ENCODE results near the gene CLEC1B.
"Not testable (repeated sequence)": the region's sequence is repeated elsewhere in the genome, so short reads cannot be mapped to it uniquely, and the experiment has no call there.

The CLEC1B gene

DNA sequence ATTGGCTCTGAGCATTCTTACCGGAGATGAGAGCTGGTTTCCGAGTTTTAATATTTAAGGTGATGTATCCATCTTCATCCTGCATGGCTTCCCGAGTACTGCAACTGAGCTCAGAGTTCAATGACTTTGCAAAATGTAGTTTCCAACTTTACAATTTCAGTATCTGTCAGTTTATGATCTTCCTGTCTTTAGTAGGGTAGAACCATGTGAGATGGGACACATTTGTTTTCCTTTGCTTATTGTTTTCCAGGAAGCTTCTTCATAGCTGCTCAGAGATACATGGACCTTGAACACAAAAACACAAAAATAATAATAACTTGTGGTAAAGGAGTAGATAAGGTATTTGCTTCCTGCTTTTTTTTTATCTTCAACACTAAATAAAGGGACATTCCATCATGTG, at the start of gene CLEC1B:
TSS of gene CLEC1B (minus strand) at position 106 of the 400 bp plus-strand sequence. CDS start at position 85, 21 bp downstream.
- DNase-seq (ENCODE audit: low read depth): no peak

DNA sequence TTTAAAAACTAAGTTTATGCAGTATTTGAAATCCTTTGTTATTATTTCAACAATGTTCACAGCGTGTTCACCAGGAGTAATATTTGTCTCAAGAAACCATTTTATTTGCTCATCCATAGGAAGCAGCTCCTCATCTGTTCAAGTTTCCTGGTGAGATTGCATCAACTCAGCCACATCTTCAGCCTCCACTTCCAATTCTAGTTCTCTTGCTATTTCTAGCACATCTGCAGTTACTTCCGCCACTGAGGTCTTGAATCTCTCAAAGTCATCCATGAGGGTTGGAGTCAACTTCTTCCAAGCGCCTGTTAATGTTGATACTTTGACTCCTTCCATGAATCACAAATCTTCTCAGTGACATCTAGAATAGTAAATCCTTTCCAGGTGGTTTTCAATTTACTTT, 49.6 kb upstream of the CLEC1B start:
- DNase-seq (ENCODE audit: low read depth): no peak

DNA sequence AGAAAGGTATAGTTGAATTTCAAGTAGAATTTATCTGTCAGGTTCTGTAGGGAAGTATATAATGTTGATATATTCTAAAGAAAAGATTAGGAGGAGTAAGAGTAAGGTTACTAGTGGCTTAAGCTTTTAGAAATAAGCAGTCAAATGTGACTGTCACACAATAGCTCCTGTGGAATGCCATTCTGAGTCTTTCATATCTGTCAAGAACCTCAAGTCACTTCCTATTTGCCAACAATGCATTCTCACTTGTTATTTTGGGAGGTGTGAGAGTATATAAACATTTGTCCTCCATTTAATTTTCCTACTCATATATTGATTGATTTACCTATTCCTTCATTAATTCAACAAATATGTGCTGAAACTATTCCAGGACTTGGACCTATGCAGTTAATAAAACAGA, 43.2 kb upstream of the CLEC1B start:
- DNase-seq (ENCODE audit: low read depth): no peak

DNA sequence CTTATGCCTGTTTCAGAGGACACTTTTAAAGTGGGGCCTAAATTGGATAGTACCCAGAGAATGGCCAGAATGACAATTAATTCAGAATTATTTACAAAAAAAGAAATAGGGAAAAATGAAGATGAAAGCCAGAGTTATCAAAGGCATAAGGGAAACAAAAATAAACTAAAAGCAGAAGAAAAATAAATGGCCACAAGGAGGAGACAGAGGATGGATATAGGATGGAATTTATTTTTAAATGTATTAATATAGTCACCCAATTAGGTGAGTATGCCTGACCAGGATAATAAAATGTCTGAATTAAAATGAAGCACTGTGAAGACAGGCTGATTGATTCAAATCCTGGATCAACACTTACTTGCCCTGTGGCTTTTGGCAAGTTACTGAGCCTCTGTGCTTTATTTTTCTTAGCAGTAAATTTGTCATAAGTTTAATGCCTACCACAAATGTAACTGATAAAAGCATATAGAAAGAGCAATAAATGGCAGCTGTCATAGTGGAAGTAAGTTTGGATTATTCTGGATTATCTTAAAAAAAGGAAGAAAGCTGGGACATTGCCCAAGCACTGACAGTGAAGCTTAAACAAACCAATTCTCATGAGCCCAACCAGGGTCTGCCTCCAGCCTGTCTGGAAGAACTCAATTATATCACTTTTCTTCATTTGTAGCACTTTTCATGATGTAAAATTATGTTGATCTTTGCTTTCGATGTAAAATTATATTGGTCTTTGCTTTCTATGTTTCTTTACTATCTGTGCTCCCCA, 35.0 kb upstream of the CLEC1B start:
- no peak for DNase-seq (ENCODE audit: low read depth)

DNA sequence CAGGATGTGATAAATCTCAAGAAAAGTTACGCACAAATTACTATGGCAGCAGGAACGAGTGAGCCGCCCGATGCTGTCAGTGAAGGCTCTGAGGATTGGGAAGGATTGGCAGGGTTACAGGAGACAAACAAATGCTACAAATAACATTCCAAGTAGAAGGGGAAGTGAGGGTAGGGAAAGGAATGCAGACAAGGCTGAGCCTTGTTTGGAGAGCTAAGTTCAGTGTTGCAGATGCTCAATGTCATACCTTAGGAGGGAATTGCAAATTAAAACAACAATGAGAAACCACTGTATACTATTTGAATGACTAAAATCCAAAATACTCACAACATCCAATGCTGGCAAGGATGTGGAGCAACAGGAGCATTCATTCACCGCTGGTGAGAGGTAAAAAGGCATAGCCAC, 32.9 kb upstream of the CLEC1B start:
- DNase-seq (ENCODE audit: low read depth): no peak

DNA sequence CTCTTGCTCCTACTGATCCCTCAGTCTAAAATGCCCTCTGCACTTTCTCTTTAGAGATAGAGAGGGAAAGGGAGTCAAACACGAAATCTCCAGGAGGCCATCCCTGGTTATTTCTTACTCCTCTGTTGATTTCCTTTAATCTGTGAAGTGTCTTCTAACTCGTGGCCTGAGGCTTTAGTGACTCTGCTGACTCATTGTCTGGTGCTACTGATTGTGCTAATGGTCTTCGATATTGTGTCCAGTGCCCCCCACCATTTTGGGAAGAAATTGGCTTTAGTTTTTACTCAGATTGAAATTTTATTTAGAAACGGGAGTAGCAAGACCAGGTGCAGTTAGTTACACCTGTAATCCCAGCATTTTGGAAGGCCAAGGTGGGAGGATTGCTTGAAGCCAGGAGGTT, 32.4 kb upstream of the CLEC1B start:
- DNase-seq (ENCODE audit: low read depth): no peak

DNA sequence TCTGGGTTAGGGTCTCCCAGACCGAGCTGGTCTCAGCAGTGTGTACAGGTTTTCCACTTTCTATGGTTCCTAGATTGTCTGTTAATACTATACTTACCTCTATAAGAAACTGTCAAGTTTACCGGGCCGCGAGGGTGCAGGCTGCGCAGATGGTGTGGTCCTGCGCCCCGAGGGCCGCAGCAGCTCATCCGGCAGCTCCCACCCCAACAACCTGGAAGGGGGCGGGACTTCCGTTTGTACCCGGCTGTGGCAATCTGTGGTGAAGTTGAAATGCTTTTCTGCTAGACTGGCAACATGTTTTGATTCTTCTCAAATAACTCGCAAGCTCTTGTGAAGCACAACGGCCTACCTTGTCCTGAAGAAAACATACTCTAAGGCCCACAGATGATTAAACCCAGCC, 31.5 kb upstream of the CLEC1B start, which contains the start of gene CLEC9A:
TSS of gene CLEC9A (plus strand) at position 237 of the 400 bp plus-strand sequence. CDS start 22,006 bp downstream, outside the sequence.
- no peak for DNase-seq (ENCODE audit: low read depth)

DNA sequence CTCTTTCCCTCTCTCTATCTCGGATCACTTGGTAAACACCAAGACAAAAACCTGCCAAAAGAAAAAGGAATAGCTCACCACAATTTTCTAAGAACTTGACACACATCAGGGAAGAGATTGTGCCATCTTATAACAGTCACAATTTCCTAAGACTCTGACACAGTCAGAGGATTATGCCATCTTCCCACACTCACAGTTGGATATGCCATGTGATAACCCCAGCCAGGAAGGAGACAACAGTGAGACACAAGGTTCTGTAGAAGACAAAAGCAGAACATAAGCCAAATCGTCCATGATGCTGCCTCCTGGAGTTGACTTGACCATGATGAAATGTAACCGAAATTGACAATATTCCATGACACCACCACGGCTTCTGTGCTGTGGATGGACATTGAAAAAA, 28.8 kb upstream of the CLEC1B start:
- DNase-seq (ENCODE audit: low read depth): no peak

DNA sequence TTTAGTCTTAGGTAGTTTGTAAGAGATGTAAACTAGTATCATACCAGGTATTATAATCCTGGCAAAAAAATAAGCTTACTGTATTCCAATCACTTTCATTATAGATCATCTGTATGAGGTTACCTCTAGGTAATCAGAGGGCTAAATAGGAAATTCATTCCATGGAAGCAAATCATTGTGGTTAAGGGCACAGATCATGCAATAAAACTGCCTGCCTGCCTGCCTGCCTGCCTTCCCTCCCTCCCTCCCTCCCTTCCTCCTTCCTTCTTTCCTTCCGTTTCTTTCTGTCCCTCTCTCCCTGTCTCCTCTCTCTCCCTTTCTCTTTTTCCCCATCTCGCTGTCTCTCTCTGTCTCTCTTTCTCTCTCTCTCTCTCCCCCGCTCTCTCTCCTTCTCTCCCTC, 28.4 kb upstream of the CLEC1B start:
- no peak for DNase-seq (ENCODE audit: low read depth)

DNA sequence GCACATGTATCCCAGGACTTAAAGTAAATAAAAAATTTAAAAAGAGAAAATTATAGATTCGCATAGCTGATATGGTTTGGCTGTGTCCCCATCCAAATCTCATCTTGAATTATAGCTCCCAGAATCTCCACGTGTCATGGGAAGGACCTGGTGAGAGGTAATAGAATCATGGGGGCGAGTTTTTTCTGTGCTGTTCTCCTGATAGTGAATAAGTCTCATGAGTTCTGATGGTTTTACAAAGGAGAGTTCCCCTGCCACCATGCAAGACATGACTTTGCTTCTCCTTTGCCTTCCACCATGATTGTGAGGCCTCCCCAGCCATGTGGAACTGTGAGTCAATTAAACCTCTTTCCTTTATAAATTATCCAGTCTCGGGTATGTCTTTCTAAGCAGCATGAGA, 27.7 kb upstream of the CLEC1B start:
- DNase-seq (ENCODE audit: low read depth): not testable (repeated sequence)

DNA sequence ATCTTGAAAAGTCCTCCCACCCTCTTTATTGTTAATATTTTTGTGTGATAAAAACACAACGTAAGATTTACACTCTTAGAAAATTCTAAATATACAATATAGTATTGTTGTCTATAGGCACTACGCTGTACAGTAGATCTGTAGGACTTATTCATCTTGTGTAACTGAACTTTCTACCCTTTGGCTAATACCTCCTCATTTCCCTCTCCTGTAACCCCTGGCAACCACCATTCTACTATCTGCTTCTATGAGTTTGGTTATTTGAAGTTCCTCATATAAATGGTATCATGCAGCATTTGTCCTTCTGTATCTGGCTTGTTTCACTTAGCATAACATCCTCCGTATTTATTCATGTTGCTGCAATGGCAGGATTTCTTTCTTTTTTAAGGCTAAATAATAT, 26.3 kb upstream of the CLEC1B start:
- no peak for DNase-seq (ENCODE audit: low read depth)

DNA sequence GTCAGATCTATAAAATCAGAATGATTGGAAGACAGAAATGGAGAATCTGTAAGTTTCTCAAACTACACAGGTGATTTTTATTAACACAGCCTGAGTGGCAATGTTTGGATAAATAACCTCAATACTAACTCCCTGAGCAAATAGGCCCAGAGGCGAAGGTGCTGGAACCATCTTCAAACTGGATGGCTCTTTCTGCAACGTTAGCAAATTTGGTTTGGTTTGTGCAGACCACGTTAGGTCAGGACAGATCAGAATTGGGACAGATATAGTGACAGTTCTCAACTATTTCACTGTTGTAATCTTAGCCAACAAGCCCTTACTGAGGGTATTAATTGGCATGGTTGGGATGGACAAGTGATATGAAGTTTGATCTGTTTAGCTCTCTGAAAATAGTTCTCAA, 22.4 kb upstream of the CLEC1B start:
- DNase-seq (ENCODE audit: low read depth): no peak

DNA sequence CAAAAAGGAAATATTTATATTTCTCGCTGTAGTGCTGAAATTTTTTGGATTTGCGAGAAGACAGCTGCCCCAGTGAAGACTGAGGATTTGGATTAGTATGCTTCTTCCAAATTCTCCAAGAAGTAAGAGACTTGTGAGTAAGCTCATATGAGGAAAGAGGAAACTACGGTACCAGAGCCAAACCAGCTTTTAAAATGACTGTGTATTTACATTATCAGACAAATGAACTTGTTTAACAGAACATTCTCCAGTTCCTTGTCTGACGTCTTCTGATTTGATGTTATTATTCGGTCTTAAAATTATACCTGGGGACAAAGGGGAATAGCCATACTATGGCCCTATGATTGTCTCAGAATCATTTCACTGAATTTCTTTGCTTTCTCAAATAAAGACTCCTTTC, 19.5 kb upstream of the CLEC1B start:
- no peak for DNase-seq (ENCODE audit: low read depth)

DNA sequence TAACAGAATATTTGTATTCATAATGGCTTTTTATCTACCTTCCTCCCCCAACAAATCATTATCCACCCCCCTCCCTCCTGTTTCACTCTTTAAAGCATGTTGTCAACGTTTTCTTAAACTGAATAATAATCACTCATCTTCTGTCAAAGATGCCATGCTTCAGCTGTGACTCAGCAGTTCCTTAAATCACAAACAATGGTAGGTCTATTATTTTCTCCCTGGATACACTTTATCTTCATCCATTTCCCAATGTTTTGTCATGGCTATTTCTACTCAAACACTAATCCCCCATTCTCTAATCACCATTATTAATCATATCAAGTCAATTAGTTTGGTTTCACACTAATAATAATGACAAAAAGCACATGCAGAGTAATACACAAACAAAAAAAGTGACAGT, 18.0 kb upstream of the CLEC1B start:
- no peak for DNase-seq (ENCODE audit: low read depth)

DNA sequence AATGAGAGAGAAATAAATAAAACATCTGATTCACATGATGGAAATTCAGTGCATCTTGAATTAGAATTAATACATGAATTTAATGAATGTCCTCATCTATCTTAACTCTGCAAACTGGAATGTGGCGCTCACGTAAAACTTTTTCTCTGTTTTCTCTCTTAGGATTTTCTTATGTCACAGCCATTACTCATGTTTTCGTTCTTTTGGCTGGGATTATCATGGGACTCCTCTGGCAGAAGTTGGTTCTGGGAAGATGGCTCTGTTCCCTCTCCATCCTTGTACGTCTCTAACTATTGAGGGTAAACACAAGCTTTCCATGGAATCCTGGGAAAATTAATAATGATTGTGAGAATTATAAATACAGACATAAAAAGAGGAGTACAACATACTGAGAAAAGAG, 16.5 kb upstream of the CLEC1B start:
- DNase-seq (ENCODE audit: low read depth): no peak

DNA sequence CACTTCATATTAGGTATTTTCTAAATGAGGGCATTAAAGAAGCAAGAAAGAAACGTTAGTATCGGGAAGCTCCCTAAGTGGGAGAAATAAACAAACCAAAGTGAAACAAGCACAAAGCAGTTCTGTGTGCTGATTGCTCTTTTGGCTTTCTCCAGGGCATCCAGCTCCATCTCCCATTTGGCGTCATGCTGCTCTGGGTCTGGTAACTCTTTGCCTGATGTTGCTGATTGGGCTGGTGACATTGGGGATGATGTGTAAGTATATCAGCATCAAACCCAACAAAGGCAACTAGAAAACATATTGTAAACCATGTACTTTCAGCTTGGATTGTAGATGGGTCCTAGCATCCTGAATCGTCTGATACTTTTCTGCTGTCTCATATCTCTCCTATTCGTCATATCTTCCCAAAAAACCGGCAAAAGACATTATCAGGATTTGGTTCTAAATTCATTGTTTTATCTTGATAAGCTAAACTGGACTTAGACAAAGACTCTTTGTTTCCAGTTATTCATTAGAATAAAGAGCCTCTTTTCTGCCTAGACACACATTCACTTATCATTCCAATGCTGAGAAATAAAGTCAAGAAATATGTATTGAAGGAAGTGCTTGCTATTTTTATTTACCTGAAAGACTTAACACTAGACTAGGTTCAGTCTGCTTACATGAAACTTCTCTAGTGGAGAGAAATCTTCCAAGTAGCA, 13.9 kb upstream of the CLEC1B start:
- no peak for DNase-seq (ENCODE audit: low read depth)

DNA sequence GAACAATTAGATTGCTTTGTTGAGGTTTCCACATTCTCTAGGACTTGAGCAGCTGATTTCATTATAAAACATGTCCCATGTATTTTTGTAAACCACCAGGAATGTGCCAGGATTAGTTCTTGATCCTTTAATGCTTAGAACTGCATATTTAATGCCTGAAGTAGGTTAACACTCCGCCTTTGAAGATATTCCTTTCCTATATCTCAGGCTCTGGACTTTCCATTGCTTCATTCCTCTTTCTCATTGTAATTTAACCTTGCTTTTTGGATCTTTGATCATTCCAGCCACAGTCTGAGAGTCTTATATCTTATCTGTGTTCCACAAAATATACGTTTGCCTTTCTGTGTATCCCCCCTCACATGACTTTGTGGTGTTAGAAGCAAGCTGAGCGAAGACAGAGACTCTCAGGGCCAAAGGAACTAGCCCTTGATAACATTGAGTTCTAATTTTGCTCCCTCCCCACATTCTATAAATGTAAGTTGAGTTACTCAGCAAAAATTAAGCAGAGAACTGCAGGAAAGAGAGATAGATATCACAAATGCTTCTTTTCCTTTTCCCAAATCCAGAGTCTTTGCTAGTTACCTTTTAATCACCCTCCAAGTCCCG, 2.4 kb upstream of the CLEC1B start:
- DNase-seq (ENCODE audit: low read depth): no peak

DNA sequence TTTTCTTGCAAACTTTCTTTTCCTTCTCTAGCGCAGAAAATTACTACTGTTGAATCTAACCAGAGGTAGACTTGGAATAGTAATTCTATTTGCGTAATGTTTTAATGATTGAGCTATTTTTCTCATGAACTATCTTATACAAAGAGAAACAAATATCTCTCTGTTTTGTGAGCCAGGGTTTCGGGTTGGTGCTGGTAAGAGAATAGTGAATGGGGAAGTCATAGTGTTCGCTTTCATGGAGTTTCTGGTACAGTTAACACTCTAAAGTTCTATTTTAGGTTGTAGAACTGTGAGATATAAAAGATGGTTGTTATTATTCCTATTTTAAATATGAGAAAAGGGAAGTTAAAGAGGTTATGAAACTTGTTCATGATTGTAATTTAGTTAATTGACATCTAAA, 6.6 kb downstream of the CLEC1B start:
- no peak for DNase-seq (ENCODE audit: low read depth)

DNA sequence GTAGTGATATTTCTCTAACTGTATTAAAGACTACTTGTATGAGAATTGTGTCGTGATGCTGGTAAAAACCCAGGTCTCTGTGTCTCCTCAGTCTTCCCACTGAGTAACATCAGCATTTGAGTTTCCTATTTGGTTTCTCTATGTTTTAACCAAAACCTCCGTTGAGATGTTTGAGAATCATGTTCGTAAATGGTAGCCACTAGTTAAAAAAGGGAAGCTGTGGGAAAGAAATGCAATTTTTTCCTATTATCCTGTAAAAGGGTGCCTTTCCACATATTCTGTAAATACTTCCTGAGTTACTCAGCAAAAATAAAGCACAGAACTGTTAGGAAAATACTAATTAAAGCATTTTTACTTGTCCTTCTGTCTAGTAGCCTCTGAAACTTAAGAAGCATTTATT, 7.0 kb downstream of the CLEC1B start:
- no peak for DNase-seq (ENCODE audit: low read depth)

DNA sequence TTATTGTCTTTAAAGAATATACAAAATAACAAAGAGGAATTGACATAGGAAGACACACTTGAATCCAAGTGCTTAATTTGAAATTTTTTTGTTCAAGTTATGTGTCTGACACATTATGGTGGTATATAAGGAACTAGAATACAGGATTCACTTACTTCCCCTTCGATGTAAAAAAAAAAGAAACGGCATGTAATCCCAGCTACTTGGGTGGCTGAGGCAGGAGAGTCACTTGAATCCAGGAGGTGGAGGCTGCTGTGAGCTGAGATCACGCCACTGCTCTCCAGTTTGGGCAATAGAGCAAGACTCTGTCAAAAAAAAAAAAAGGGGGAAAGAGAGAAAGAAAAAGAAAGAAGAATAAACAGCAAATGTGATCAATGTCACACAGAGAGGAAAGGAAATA, 18.8 kb downstream of the CLEC1B start:
- DNase-seq (ENCODE audit: low read depth): no peak

DNA sequence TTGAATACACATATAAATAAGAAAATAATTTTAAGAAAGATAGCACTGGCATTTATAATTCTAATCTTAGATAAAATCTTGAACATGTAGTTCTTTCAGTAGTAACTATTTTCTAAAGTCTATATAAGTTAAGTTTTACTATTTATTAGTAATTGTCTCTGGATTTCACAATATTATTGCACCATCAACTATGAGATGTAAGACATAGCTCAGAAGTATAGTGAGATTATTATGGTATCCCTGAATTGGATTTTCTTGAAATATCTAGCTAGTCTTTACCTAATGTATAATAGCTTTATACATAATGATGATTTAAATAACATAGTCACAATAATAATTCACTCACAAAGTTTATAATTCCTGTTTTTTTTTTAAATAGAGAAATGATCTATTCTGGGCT, 21.0 kb downstream of the CLEC1B start:
- no peak for DNase-seq (ENCODE audit: low read depth)

DNA sequence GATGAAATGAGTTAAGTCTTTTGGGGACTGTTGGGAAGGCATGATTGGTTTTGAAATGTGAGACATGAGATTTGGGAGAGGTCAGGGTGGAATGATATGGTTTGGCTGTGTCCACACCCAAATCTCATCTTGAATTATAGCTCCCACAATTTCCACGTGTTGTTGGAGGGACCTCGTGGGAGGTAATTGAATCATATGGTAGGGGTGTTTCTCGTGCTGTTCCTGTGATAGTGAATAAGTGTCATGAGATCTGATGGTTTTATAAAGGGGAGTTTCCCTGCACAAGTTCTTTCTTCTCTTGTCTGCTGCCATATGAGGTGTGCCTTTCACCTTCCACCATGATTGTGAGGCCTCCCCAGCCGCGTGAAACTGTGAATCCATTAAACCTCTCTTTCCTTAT, 22.3 kb downstream of the CLEC1B start:
- DNase-seq (ENCODE audit: low read depth): not testable (repeated sequence)

DNA sequence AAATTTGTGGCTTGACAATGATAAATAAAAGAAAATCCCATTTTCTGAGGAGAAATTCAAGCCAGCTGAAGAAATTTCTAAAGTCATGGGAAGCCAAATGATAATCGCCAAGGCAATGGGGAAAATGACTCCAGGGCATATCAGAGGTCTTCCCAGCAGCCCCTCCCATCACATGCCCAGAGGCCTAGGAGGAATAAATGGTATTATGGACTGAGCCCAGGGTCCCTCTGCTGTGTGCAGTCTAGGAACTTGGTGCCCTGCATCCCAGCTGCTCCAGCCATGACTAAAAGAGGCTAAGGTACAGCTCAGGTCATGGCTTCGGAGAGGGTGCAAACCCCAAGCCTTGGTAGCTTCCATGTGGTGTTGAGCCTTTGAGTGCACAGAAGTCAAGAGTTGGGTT, 23.3 kb downstream of the CLEC1B start:
- DNase-seq (ENCODE audit: low read depth): no peak

Data from stimulated activated CD8-positive, alpha-beta memory T cell treated with anti-CD3 and anti-CD28 coated beads, Interleukin-15, amount 100 ng/mL, for 24 hours (primary cell).